Smooth muscle cell (in vitro differentiated cells): ENCODE data around the gene UBXN4. TPM values are rescaled to one million over a fixed set of nuclear protein-coding genes. Genes with fewer than 3 reads are reported as not detected.

ENCODE experiments used
- DNase-seq: peaks from one replicate; lab custom pipeline; 2025; ENCODE audit not compliant: unreplicated experiment; lab: John Stamatoyannopoulos, UW
- H2AFZ ChIP-seq: fragments of 200-600 bp; sonication (generic); 2 replicates; pipeline ENCODE4 v1.6.0; 2016; ENCODE audit warnings: antibody characterized with exemption, low read depth, mild to moderate bottlenecking
- H3F3A ChIP-seq: fragments of 200-600 bp; sonication (generic); 2 replicates; pipeline ENCODE4 v1.6.0; 2017; ENCODE audit warnings: antibody characterized with exemption, low read depth
- H3K27ac ChIP-seq: fragments of 200-600 bp; sonication (generic); 2 replicates; pipeline ENCODE4 v1.5.1; 2016; ENCODE audit warnings: low read depth, mild to moderate bottlenecking
- H3K27me3 ChIP-seq: fragments of 200-600 bp; sonication (generic); 2 replicates; pipeline ENCODE4 v1.6.1; 2016; ENCODE audit warnings: low read depth, mild to moderate bottlenecking
- H3K36me3 ChIP-seq: fragments of 200-600 bp; sonication (generic); 2 replicates; pipeline ENCODE4 v1.5.1; 2016; ENCODE audit warnings: low read depth
- H3K4me1 ChIP-seq: fragments of 200-600 bp; sonication (generic); 2 replicates; pipeline ENCODE4 v1.5.1; 2016; ENCODE audit warnings: low read depth
- H3K4me2 ChIP-seq: fragments of 200-600 bp; sonication (generic); 2 replicates; pipeline ENCODE4 v1.6.0; 2016; ENCODE audit warnings: mild to moderate bottlenecking
- H3K4me3 ChIP-seq: fragments of 200-600 bp; sonication (generic); 2 replicates; pipeline ENCODE4 v1.5.1; 2016; ENCODE audit warnings: mild to moderate bottlenecking
- H3K79me2 ChIP-seq: fragments of 200-600 bp; sonication (generic); 2 replicates; pipeline ENCODE4 v1.6.0; 2016; ENCODE audit warnings: low read depth, mild to moderate bottlenecking
- H3K9ac ChIP-seq: fragments of 200-600 bp; sonication (generic); 2 replicates; pipeline ENCODE4 v1.6.0; 2016; ENCODE audit warnings: low read depth
- H3K9me3 ChIP-seq: fragments of 200-600 bp; sonication (generic); replicated peaks from 2 replicates; pipeline ENCODE4 v1.5.1; 2016; ENCODE audit warnings: low read depth
- H4K20me1 ChIP-seq: fragments of 200-600 bp; sonication (generic); 2 replicates; pipeline ENCODE4 v1.6.0; 2016; ENCODE audit warnings: low read depth
- CTCF ChIP-seq: fragments of 200-600 bp; sonication (generic); IDR thresholded peaks from 2 replicates; pipeline ENCODE4 v1.5.1; 2017; ENCODE audit warnings: borderline replicate concordance, mild to moderate bottlenecking, antibody characterized with exemption; ENCODE audit not compliant: insufficient read depth, poor library complexity, severe bottlenecking
- WGBS: methylation state at CpG from one replicate; pipeline ENCODE4 v1.1.7; 2016; ENCODE audit warnings: low lambda C conversion rate; 5-methylcytosine and 5-hydroxymethylcytosine counted together
- polyA plus RNA-seq: library from polyadenylated mRNA; unstranded; fragments of >200 nt; fragmentation: Nextera tagmentation; extraction: Ambion mirVana; gene quantifications from 2 replicates; pipeline ENCODE4 v1.2.1, GENCODE V29; 2016
- total RNA-seq: library from RNA; depleted of rRNA; stranded (reverse); fragments of >200 nt; gene quantifications from 2 replicates; pipeline ENCODE4 v1.2.3, GENCODE V29; 2014

Gene UBXN4
- total RNA-seq: 80.7 and 87.1 TPM in 2 replicates
- polyA plus RNA-seq: 130 and 164 TPM in 2 replicates

- Histone ChIP-seq H3K9me3 (no peaks in the 10 kb centered on the region), H3K27me3 (no peaks in the 10 kb centered on the region), H3K4me3 (peak within 1 kb of the TSS; percentile 87), H3K4me2 (peak within 1 kb of the TSS; percentile 92), H3K9ac (peak within 1 kb of the TSS; percentile 98), H3K79me2 (peaks cover 47% of the 10 kb centered on the region), H2AFZ (peak within 1 kb of the TSS; percentile 60), H3K4me1 (peaks cover 25% of the 10 kb centered on the region), H3K36me3 (no peaks in the 10 kb centered on the region), H3K27ac (peak within 1 kb of the TSS; percentile 97), H4K20me1 (peaks cover 39% of the 10 kb centered on the region), H3F3A (peaks cover 5% of the 10 kb centered on the region)
- peak; percentile 84 for DNase-seq
- TF ChIP-seq CTCF: peak; percentile 44
- WGBS: 2% methylated on average over 92 of the region's 93 CpGs
These were observed at the start of gene UBXN4 for GRCh38 chr2:135741395-135742324. UBXN4 (plus strand) TSS chr2:135741855; CDS start chr2:135741930, 75 bp downstream.

DNA sequence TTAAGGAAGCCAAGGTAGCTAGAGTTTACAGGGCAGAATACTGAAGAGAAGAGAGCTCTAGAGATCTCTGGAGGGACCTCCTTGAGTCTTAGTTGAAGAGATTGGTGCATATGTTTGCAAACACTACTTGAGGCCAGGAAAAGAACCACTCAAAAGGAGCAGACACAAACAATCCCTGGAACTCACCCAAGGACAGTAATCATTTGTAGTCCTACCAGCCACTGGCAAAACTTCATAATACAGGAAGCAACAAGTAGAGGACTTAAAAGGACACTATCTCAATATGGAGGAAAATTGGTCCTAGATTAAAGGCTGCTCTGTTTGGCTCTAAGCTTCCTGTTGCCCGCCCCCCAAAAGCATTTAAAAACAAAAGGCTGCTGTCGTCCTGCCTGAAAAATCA, 46.9 kb upstream of the UBXN4 start:
- no peak overlapping the region for H3K4me2 ChIP-seq
- H3K9ac ChIP-seq: no peak overlapping the region
- no peaks in the 10 kb centered on the region for H3K9me3 ChIP-seq
- H3F3A ChIP-seq: no peaks in the 10 kb centered on the region
- H3K4me1 ChIP-seq: no peaks in the 10 kb centered on the region
- no peak for TF ChIP-seq CTCF
- H3K27ac ChIP-seq: no peak overlapping the region
- no peaks in the 10 kb centered on the region for H4K20me1 ChIP-seq
- no peaks in the 10 kb centered on the region for H3K79me2 ChIP-seq
- H3K4me3 ChIP-seq: no peak overlapping the region
- H3K27me3 ChIP-seq: no peaks in the 10 kb centered on the region
- no peak for DNase-seq
- H3K36me3 ChIP-seq: no peaks in the 10 kb centered on the region
- 82% methylated on average over 2 of the region's 2 CpGs for WGBS
- H2AFZ ChIP-seq: no peak overlapping the region

DNA sequence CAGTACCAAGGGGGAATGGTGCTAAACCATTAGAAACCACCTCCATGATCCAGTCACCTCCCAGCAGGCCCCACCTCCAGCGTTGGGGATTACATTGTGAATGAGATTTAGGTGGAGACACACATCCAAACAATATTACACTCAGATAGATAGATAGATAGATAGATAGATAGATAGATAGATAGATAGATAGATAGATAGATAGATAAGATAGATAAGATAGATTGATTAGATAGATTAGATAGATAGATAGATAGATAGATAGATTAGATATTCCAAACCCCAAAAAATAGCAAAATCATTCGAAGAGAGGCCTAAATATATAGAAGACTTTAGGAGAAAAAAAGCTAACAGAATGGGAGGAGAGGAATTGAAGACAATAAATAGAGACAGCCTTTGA, 42.8 kb upstream of the UBXN4 start:
- no peak overlapping the region for H2AFZ ChIP-seq
- no peak overlapping the region for H3K27ac ChIP-seq
- WGBS: 95% methylated on average over 2 of the region's 2 CpGs
- H3K4me2 ChIP-seq: no peak overlapping the region
- H3K36me3 ChIP-seq: no peaks in the 10 kb centered on the region
- no peak for DNase-seq
- H3K4me3 ChIP-seq: no peak overlapping the region
- no peak overlapping the region for H3K9ac ChIP-seq
- H4K20me1 ChIP-seq: no peaks in the 10 kb centered on the region
- no peaks in the 10 kb centered on the region for H3K79me2 ChIP-seq
- H3F3A ChIP-seq: no peaks in the 10 kb centered on the region
- H3K27me3 ChIP-seq: no peaks in the 10 kb centered on the region
- no peaks in the 10 kb centered on the region for H3K9me3 ChIP-seq
- H3K4me1 ChIP-seq: no peaks in the 10 kb centered on the region
- no peak for TF ChIP-seq CTCF
